GM18520 (cell line): ENCODE results near the gene JPH4.

Experiments used
- ATAC-seq: cut with Tn5 transposase; IDR thresholded peaks from one replicate; pipeline ENCODE4 v1.9.1; 2021; ENCODE audit not compliant: unreplicated experiment

Gene JPH4

GRCh38 chr14:23580152-23580926 lies 1.7 kb upstream of the JPH4 start:
- no peak for ATAC-seq

GRCh38 chr14:23579739-23580138 lies 1.1 kb upstream of the JPH4 start:
- ATAC-seq: no peak

GRCh38 chr14:23579311-23579630 lies 681 bp upstream of the JPH4 start:
- ATAC-seq: no peak

- no peak for ATAC-seq
Observed at GRCh38 chr14:23577710-23578392, 739 bp downstream of the JPH4 start.

- ATAC-seq: no peak
Observed at GRCh38 chr14:23577004-23577681, 1.4 kb downstream of the JPH4 start.

GRCh38 chr14:23573384-23574015 lies 5.1 kb downstream of the JPH4 start:
- no peak for ATAC-seq

GRCh38 chr14:23572836-23573235 lies 5.8 kb downstream of the JPH4 start:
- no peak for ATAC-seq

GRCh38 chr14:23572524-23572828 lies 6.1 kb downstream of the JPH4 start:
- no peak for ATAC-seq

GRCh38 chr14:23571701-23572523 lies 6.7 kb downstream of the JPH4 start:
- no peak for ATAC-seq

- no peak for ATAC-seq
Observed at GRCh38 chr14:23570806-23571483, 7.6 kb downstream of the JPH4 start.

GRCh38 chr14:23569443-23570151 lies 9.0 kb downstream of the JPH4 start:
- no peak for ATAC-seq

- no peak for ATAC-seq
Observed at GRCh38 chr14:23568600-23569331, 9.8 kb downstream of the JPH4 start.

GRCh38 chr14:23568021-23568599 lies 10.5 kb downstream of the JPH4 start:
- no peak for ATAC-seq

GRCh38 chr14:23567186-23568020 lies 11.2 kb downstream of the JPH4 start, which contains the start of gene AP1G2:
Gene AP1G2 (minus strand): TSS chr14:23567791. CDS start chr14:23567314, 477 bp downstream.
- peak; percentile 72 for ATAC-seq

GRCh38 chr14:23566778-23567185 lies 11.8 kb downstream of the JPH4 start:
- ATAC-seq: no peak

GRCh38 chr14:23566112-23566777 lies 12.3 kb downstream of the JPH4 start:
- no peak for ATAC-seq

GRCh38 chr14:23565626-23566025 lies 13.0 kb downstream of the JPH4 start:
- no peak for ATAC-seq
